ENCODE results near the gene BRD9.

GRCh38 chr5:893711-894110, 1.1 kb upstream of the BRD9 start:
- TF ChIP-seq CTCF (IDR thresholded peaks at IDR 0.05) (no peak), POLR2A (IDR thresholded peaks at IDR 0.05) (no peak), POLR2AphosphoS5 (IDR thresholded peaks at IDR 0.05) (no peak)

Measured in prostate gland (tissue), 2 donors.